Ectodermal cell (in vitro differentiated cells): ENCODE results near the gene SIRT1.

Source experiments
- H3K27ac ChIP-seq: 2 replicates; pipeline ENCODE4 v1.7.0; 2013; ENCODE audit warnings: mild to moderate bottlenecking, low read depth, low read length; ENCODE audit not compliant: insufficient read depth, poor library complexity, severe bottlenecking
- H3K27me3 ChIP-seq: 2 replicates; pipeline ENCODE4 v1.7.0; 2013; ENCODE audit warnings: mild to moderate bottlenecking, low read length; ENCODE audit not compliant: insufficient read depth, control insufficient read depth, poor library complexity, severe bottlenecking
- H3K36me3 ChIP-seq: one replicate; pipeline ENCODE4 v1.7.0; 2013; ENCODE audit warnings: low read length; ENCODE audit not compliant: control insufficient read depth, insufficient read depth
- H3K4me1 ChIP-seq: one replicate; pipeline ENCODE4 v1.7.0; 2013; ENCODE audit warnings: low read length; ENCODE audit not compliant: control insufficient read depth, insufficient read depth
- H3K4me3 ChIP-seq: 2 replicates; pipeline ENCODE4 v1.7.0; 2013; ENCODE audit warnings: low read depth, low read length, control low read depth; ENCODE audit not compliant: insufficient read depth
- H3K9me3 ChIP-seq: 2 replicates; pipeline ENCODE4 v1.7.0; 2013; ENCODE audit warnings: mild to moderate bottlenecking, low read length, moderate library complexity; ENCODE audit not compliant: control insufficient read depth
- WGBS, 2 experiments: methylation state at CpG; one replicate each; pipeline ENCODE4 v1.1.7; 2013; ENCODE audit warnings: missing lambda C conversion rate in 2 of 2; 5-methylcytosine and 5-hydroxymethylcytosine counted together

Gene SIRT1

DNA sequence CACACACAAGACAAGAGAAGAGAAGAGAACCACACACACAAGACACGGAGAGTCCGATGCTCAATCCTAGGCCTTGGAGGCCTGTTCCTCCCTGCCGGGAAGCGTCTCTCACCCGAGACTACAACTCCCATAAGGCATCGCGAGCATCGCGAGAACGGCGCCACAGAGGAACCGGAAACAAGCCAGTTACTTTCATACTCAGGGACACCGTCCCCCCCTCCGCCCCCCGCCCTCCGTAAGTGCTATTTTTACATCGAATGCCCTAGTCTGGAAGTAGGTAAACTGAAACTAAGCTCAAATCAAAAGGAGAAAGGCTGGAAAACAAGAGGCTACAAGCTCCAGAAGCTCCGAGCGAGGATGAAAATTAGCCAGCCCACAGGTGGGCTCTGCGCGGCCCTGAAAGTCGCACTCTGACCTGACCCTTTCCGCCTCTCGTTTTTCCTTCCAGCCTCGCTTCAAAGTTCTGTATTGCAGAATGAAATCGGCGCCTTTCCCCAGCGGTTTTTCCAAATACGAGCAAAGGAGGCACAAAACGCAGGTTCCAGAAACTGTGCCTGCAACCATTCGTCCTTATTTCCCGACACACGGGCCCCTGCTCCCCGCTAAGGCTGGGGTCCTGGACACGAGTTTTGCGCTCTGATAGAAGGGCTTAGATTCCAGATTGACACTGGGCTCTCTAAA lies 35.0 kb upstream of the SIRT1 start:
- 5 to 11% methylated on average over 36 of the region's 36 CpGs for WGBS, 2 experiments
- H3K27ac ChIP-seq, result no peak overlapping the region
- no peaks in the 10 kb centered on the region for H3K9me3 ChIP-seq
- H3K4me3 ChIP-seq, result peak overlapping the region; percentile 63
- no peaks in the 10 kb centered on the region for H3K27me3 ChIP-seq
- no peaks in the 10 kb centered on the region for H3K36me3 ChIP-seq
- H3K4me1 ChIP-seq, result no peaks in the 10 kb centered on the region

DNA sequence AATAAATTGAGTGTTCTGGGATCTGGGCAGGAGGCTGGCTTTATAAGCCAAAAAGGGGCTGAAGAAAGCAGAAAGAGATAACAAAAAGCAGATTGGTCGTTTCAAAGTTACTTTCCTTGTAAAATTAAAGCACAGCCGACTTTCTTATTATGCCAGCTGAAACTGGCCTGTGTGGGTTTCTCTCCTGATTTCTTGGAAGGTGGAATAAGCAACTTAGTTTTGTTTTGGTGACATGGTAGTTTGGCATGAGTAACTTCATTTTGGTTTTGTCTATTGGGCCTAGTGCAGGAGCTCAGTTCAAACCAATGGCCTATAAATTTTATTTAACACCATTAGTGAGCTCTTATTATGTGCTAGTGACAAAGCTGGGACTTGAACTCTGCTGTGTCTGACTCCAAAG lies 33.3 kb upstream of the SIRT1 start:
- no peaks in the 10 kb centered on the region for H3K27me3 ChIP-seq
- H3K36me3 ChIP-seq, result no peaks in the 10 kb centered on the region
- H3K4me3 ChIP-seq, result no peak overlapping the region
- H3K4me1 ChIP-seq, result no peaks in the 10 kb centered on the region
- H3K9me3 ChIP-seq, result no peaks in the 10 kb centered on the region
- H3K27ac ChIP-seq, result no peak overlapping the region
- 93 to 98% methylated on average over 2 of the region's 2 CpGs for WGBS, 2 experiments

DNA sequence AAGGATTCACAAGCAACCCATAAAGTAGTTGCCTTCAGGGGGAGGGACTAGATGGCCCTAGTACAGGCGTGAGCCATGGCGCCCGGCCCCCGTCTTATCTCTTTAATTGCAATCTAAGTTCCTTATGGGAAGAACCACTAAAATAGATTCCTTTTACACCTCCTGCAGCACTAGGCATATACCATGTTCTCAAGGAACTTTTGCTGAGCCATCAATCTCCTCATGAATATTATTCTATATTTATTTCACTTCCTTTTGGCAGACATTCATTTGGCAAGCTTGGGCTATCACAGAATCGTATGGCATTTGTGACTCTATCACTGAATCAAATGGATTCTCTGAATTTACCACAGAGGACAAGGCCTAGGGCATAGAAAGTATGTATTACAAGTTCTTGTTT lies 31.7 kb upstream of the SIRT1 start:
- WGBS, 2 experiments, result 90 to 92% methylated on average over 5 of the region's 5 CpGs
- no peaks in the 10 kb centered on the region for H3K27me3 ChIP-seq

DNA sequence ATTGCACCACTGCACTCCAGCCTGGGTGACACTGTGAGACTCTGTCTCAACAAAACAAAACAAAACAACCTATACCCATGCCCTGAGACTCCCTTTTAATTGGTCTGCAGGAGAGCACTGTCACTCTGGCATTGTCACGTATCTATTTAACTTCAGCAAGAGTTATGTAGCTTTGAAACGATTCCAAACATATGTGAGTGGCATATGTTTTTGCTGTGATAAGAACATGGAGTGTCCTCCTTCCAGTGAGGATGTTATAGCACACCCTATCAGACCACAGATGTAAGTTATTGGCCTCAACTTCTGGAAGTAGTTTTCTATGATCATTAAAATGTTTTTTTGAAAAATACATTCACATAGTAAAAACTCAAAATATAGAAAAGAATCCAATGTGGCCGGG lies 30.9 kb upstream of the SIRT1 start:
- Histone ChIP-seq H3K4me3 (no peak overlapping the region), H3K4me1 (no peaks in the 10 kb centered on the region), H3K27me3 (no peaks in the 10 kb centered on the region), H3K36me3 (no peaks in the 10 kb centered on the region), H3K9me3 (no peaks in the 10 kb centered on the region), H3K27ac (no peak overlapping the region)
- WGBS, 2 experiments, result 95 to 98% methylated on average over 3 of the region's 3 CpGs

More for the DNA sequence above, 31.7 kb upstream of the SIRT1 start:
- no peak overlapping the region for H3K4me3 ChIP-seq
- H3K27ac ChIP-seq, result no peak overlapping the region
- no peaks in the 10 kb centered on the region for H3K4me1 ChIP-seq
- H3K36me3 ChIP-seq, result no peaks in the 10 kb centered on the region
- no peaks in the 10 kb centered on the region for H3K9me3 ChIP-seq

DNA sequence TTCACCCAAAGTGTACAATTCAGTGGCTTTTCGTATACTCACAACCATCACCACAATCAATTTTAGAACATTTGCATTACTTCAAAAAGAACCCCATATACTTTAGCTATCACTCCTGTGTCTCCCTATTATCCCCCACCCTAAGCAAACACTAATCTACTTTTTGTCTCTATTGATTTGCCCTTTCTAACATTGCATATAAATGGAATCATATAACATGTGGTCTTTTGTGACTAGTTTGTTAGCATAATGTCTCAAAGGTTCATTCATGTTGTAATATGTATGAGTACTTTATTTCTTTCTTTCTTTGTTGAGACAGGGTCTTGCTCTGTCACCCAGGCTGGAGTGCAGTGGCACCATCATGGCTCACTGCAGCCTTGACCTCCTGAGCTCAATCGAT lies 25.5 kb upstream of the SIRT1 start:
- peaks cover 12% of the 10 kb centered on the region for H3K4me1 ChIP-seq
- no peaks in the 10 kb centered on the region for H3K9me3 ChIP-seq
- H3K27ac ChIP-seq, result no peak overlapping the region
- H3K36me3 ChIP-seq, result no peaks in the 10 kb centered on the region
- 96% methylated on average over 2 of the region's 2 CpGs for WGBS, 2 experiments
- no peak overlapping the region for H3K4me3 ChIP-seq
- H3K27me3 ChIP-seq, result no peaks in the 10 kb centered on the region

DNA sequence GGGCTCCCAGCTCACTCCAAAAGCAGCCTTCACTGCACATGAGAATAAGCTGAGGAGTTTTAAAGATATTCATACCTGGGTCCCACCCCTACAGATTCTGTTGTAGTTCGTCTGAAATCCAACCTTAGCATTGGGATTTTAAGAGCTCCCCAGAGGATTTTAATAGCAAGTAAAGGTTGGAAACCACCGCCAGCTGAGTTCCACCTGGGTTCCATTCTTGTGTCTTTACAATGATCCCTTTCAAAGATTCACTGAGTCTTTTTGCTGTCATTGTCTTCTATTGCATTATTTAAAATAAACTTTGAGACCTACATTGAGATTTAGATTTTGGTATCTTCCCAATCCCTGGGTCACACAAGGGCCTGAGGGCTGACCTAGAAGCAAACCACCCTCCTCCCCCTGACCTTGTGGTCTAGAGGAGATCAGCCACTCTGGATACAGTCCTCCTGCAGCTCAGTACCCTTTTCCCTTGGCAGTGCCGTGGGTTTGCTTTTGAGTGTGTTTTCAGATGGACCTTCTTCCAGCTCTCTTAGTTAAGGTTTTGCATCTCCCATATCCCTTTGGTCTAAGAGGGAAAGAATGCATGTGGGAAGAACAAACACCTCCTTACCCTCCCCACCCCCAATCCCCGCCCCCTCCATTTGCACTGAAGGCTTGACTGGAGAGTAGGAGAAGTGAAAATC lies 22.6 kb upstream of the SIRT1 start:
- Histone ChIP-seq H3K27ac (no peak overlapping the region), H3K36me3 (no peaks in the 10 kb centered on the region), H3K4me3 (no peak overlapping the region), H3K9me3 (no peaks in the 10 kb centered on the region), H3K4me1 (peaks cover 12% of the 10 kb centered on the region), H3K27me3 (no peaks in the 10 kb centered on the region)
- WGBS, 2 experiments, result 13 to 17% methylated on average over 2 to 4 of the region's 4 CpGs

DNA sequence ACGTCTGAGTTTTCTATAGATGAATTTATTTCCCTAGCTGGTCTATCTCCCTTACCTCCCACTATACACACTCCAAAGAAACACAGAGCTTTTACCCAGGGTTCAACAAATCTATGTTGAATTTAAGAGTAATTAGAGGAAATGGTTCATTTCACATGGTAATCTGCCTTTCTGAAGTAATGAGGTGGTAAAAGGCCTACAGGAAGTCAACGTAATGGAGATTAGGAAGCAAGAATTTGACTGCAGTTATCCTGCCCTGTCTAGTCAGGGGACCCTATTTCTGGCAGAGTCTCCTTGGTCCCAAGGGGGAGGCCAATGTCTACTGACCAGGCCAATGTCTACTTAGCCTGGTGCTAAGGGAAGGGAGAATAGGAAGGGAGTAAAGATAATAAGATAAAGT lies 21.4 kb upstream of the SIRT1 start:
- no peaks in the 10 kb centered on the region for H3K27me3 ChIP-seq
- no peak overlapping the region for H3K4me3 ChIP-seq
- no peaks in the 10 kb centered on the region for H3K36me3 ChIP-seq
- 49 to 62% methylated on average over 1 to 2 of the region's 2 CpGs for WGBS, 2 experiments
- no peaks in the 10 kb centered on the region for H3K9me3 ChIP-seq
- H3K4me1 ChIP-seq, result peaks cover 12% of the 10 kb centered on the region
- H3K27ac ChIP-seq, result no peak overlapping the region

DNA sequence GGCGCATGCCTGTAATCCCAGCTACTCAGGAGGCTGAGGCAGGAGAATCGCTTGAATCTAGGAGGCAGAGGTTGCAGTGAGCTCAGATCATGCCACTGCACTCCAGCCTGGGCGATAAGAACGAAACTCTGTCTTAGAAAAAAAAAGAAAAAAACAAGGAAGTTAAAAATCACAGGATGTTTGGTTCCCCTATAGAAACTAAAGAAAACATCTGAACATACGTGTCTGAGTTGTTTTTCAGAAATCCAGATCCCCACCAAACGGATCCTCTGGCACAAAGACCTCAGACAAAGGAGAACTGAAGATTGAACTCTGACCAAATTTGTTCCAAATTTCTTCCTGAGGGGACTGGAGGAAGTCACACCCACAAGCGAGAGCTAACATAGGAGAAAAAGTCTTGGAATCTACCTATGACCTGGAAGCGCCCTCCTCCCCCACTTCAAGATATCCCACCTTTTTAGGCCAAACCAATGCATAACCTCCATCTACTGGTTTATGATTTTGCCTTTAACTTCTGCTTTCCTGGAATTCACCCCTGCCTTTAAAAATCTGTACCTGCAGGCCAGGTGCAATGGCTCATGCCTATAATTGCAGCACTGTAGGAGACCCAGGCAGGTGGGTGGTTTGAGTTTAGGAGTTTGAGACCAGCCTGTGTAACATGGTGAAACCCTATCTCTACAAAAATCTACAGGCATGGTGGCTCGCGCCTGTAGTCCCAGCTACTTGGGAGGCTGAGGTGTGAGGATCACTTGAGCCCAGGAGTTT lies 19.7 kb upstream of the SIRT1 start:
- Histone ChIP-seq H3K27me3 (no peaks in the 10 kb centered on the region), H3K27ac (no peak overlapping the region), H3K4me1 (peaks cover 12% of the 10 kb centered on the region), H3K4me3 (no peak overlapping the region), H3K36me3 (no peaks in the 10 kb centered on the region), H3K9me3 (no peaks in the 10 kb centered on the region)
- WGBS, 2 experiments, result 92% methylated on average over 10 of the region's 10 CpGs

DNA sequence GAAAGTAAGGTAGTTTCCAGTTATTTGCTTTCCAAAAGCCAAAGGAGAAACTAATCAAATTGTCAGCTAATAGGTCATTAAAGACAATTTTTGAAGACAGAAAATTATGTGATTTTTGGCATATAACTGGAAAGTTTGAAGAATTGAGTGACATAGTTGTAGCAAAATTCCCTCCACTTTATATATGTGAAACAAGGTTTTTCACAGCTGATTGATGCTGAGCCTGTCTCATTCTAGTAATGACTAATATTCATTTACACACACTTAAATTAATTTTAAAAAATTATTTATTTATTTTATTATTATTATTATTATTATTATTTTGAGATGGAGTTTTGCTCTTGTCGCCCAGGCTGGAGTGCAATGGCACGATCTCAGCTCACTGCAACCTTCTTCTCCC lies 16.3 kb upstream of the SIRT1 start:
- Histone ChIP-seq H3K27ac (no peak overlapping the region), H3K27me3 (no peaks in the 10 kb centered on the region), H3K4me1 (no peaks in the 10 kb centered on the region), H3K9me3 (no peaks in the 10 kb centered on the region), H3K36me3 (no peaks in the 10 kb centered on the region), H3K4me3 (no peak overlapping the region)
- 86 to 94% methylated on average over 2 of the region's 2 CpGs for WGBS, 2 experiments

DNA sequence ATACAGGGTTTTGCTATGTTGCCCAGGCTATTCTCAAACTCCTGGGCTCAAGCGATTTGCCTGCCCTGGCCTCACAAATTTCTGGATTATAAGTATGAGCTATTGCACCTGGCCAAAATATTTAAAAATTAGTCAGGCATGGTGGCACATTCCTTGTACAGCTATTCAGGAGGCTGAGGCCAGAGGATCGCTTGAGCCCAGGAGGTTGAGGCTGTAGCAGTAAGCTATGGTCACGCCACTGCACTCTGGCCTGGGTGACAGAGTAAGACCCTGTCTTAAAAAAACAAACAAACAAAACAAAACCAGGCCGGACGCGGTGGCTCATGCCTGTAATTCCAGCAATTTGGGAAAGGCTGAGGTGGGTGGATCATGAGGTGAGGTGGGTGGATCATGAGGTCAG lies 14.5 kb upstream of the SIRT1 start:
- H3K36me3 ChIP-seq, result no peaks in the 10 kb centered on the region
- WGBS, 2 experiments, result 88 to 93% methylated on average over 6 of the region's 6 CpGs
- no peaks in the 10 kb centered on the region for H3K9me3 ChIP-seq
- no peaks in the 10 kb centered on the region for H3K4me1 ChIP-seq
- no peak overlapping the region for H3K27ac ChIP-seq
- no peak overlapping the region for H3K4me3 ChIP-seq
- no peaks in the 10 kb centered on the region for H3K27me3 ChIP-seq
